GM04503 (cell line): ENCODE results near the gene RHBDF1.

Experiments used
- DNase-seq: peaks from one replicate; pipeline ENCODE4 v3.0.0-alpha.2; 2012; ENCODE audit warnings: low read depth

Gene RHBDF1

GRCh38 chr16:92431-93339, 20.3 kb upstream of the RHBDF1 start:
- no peak for DNase-seq

DNA sequence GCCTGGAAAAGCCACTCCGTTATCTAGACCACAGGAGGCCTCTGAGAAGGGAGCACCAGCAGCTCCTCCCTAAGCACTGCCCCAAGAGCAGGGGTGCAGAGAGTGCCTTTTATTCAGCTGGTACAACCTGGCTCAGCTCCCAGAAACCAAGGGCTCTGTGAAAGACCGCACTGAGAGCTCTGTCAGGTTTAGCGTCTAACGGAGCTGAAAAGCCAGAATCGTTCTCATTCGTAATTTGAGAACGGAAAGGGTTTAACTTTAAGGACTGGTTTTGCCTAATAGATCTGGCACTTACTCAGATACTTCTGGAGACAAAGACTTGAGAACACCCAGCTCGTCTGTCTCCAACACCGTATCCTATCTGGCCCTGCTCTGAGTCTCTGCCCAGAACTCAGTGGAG, 19.1 kb upstream of the RHBDF1 start:
- DNase-seq = no peak

DNA sequence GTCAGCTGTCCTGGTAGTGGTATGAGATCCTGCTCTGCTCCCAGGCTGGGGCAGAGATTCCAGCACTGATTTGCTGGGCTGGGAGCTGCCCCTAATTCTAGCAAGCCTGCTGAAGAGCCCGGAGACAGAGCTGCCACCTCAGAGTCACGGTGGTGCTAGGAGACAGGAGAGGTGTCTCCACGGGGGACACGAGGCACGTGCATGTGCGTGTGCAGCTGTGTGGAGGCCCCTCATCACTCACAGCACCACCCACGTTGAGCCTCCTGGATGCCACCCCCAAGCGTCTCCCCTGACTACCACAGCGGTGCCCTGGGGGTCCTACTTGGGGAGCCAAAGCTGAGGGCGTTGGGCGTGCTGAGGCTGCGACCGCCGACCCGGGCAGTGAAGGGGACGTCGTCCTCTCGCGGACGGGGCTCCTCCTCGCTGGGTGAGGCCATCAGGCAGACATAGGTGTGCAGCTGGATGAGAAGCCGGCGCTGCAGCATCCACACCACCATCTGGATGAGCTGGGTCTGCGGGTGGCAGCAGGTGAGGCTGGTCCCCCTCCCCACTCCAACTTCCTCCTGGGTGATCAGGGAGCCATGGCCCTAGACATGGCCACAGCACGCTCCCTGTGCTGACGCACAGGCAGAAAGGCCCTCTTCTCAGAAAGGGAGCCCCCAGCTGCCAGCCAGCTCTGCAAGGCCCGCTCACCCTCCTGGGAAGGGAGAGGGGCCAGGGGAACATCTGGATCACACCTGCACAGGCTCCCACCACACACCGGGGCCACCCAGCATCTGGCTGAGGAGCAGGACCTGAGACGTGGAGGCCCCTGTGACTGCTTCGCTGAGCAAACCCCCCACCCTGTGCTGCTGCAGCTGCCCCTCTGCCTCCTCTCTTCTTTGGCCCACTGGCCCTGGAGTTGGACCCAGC, 17.2 kb upstream of the RHBDF1 start:
- no peak for DNase-seq

- DNase-seq = no peak
Measured at GRCh38 chr16:88613-89012, 16.2 kb upstream of the RHBDF1 start.

GRCh38 chr16:86483-86952, 14.1 kb upstream of the RHBDF1 start:
- no peak for DNase-seq

GRCh38 chr16:85865-86264, 13.4 kb upstream of the RHBDF1 start:
- no peak for DNase-seq

GRCh38 chr16:85407-85782, 13.0 kb upstream of the RHBDF1 start:
- no peak for DNase-seq

GRCh38 chr16:84718-85406, 12.4 kb upstream of the RHBDF1 start:
- peak; percentile 70 for DNase-seq

GRCh38 chr16:83781-84615, 11.6 kb upstream of the RHBDF1 start:
- no peak for DNase-seq

GRCh38 chr16:83060-83603, 10.7 kb upstream of the RHBDF1 start:
- no peak for DNase-seq

GRCh38 chr16:79151-80054, 7.0 kb upstream of the RHBDF1 start:
- no peak for DNase-seq

DNA sequence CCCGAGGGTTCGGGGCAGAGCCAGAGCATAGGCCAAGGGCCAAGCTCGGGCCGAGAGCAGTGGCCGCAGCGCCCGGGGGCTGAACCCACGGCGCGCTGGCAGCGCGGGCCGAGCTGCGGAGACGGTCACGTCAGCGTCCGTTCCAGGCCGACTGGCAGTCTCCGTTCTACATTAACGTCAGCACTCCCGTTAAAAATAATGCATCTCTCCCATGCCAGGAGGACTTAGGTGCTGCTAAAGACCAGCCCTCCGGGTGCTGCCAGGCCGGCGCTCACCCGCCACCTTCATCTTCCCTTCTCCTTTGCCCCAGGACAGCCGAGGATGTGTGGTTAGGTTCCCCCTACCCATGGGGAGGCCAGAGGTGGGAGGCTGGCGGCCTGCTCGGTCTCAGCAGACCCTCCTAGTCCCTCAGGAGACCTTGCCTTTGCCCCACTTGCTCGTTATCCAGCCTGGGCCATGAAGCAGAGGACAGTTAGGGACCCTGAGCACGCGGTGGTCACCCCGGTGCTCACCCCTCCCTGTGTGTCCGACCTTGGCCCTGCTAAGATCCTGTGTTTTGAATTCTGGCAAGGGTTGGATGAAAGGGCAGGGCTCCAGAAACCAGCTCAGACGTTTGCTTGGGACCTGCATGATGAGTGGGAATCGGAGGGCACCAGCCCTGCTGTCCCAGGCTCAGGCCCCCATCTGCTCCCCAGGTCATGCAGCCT, 6.2 kb upstream of the RHBDF1 start:
- no peak for DNase-seq

DNA sequence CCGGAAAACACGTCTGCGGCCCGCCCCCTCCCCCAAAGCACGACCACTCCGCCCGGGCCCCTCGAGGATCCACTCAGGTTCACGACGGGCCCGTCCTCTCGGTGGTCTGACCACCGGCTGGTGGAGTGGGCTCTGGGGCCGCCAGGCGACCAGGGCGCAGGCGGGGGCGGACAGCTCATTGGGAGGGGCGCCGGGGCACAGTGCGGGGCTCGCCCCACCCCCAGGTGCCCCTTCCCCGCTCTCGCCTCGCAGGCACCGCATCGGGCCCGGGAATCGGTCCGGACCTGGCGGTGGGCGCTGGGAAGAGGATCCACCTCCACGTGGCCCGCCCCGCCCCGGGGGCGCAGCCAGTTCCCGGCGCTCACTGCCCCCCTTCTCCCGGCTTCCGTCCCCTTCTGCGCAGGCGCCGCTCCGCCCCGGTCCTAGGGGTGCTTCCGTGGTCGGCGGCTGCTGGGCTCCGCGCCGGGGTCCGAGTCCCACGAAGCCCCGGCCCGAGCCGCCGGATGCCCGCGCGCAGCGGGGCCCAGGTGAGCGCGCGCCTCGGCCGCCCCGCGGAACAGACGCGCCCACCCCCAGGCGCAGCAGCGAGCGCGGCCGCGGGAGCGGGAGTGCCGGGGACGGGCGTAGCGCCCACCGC, 5.5 kb upstream of the RHBDF1 start, which contains the start of gene MPG:
TSS of gene MPG (plus strand) at position 419 of the 637 bp plus-strand sequence. CDS start at position 504, 85 bp downstream.
- no peak for DNase-seq

DNA sequence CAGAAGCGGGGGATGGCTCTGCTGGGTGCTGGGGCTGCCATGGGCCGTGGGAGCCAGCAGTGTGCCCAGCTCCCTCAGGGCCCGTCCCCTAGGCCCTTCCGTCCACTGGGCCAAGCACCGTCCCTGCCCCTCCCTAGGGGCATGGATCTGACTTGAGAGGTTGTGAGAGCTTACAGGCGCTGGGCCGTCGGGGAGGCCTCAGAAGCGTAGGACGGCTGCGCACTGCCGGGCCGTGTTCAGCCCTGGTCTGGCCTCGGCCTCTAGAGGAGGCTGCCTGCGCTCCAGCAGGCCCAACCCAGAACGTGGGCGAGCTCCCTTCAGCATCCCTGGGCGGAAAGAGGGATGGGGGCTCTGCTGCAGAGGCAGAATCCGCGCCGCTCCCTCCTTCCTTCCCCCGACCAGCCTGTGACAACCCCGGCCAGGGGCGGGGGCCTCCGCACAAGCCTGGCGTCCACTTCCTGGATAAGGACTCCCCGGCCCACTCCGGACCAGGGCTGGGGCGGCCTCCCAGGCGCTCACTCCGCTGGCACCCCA, 4.9 kb upstream of the RHBDF1 start:
- no peak for DNase-seq

GRCh38 chr16:76535-77272, 4.3 kb upstream of the RHBDF1 start:
- DNase-seq = no peak

DNA sequence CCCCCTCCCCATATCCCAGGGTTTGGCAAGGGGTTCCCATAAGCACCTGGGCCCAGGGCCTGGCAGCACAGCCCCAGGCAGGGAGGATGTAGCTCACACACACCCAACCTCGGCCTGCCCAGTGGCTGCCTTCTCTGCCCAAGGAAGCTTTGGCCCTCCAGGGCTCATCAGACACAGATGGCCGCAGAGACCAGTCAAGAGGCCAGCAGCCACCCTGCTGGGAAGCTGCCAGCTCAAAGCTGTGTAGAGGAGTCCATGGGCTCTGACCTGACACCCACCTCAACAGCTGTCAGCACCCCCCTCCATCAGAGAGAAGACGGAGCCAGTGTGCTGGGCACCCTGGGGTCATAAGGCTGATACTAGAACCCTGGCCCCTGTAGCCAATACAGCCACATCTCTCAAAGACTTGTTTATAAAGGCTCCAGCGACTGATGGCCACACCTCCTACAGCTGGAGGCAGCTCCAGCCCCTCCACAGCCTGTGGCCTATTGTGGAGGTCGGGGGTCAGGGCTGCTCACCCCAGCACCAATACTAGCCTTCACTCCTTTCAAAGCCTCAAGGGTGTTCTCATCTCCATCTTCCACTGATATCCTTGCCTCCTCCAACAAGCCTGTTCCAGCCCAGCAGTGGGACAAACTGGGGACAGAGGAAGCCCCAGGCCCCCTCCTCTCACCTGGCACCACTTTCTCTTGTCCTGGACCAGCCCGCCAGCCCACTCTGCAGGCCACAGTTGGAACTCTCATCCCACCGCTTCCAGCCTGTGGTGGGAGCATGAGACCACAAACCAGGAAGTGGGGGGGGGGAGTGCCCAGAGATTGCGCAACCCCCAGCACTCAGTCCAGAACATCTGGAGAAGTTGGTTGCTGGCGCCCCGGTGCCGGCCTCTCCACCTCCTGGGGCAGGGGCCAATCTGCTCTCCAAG, 3.4 kb upstream of the RHBDF1 start:
- no peak for DNase-seq
